ENCODE data around the gene SPTBN1. TPM values are rescaled to one million over a fixed set of nuclear protein-coding genes. Genes with fewer than 3 reads are reported as not detected.
A peak's percentile ranks its signal among the peaks of the same experiment; 100 is the strongest.

The SPTBN1 gene
- total RNA-seq, 1 donor from 2014 or later, result 214 TPM

DNA sequence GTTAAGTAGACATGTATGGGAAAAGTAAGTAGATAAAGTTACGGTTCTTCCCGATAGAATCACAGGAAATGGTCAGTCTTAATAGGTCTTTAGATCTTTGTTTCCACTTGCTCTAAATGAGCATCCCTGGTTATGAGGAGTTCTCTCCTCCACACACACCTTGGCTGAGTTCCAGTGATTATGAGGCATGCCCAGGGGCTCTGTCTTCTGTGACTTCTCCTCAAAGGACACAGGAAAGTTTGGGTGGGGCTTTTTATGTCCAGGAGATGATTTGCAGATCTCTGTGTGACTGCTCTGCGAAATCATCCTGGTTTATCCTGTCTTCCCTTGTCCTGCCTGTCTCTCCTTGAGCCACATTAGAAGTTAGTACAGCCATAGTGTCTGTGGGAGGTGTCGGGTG is 183.5 kb downstream of the SPTBN1 start:
- Mint-ChIP-seq H3K27me3 (no peaks in the 10 kb centered on the region), H3K9me3 (no peaks in the 10 kb centered on the region), H3K36me3 (peaks cover 63% of the 10 kb centered on the region), H3K4me1 (ENCODE audit: unreplicated experiment) (peaks cover 15% of the 10 kb centered on the region), H3K4me3 (no peak overlapping the region), H3K27ac (peak overlapping the region; percentile 61)
- no peak for TF ChIP-seq CTCF (conservative IDR thresholded peaks at IDR 0.05)
- DNase-seq (ENCODE audit: extremely low spot score, unreplicated experiment), result no peak

GRCh38 chr2:54640834-54641540 is 184.9 kb downstream of the SPTBN1 start:
- no peaks in the 10 kb centered on the region for H3K27me3 Mint-ChIP-seq
- H3K4me3 Mint-ChIP-seq, result no peak overlapping the region
- peaks cover 64% of the 10 kb centered on the region for H3K36me3 Mint-ChIP-seq
- H3K4me1 Mint-ChIP-seq (ENCODE audit: unreplicated experiment), result peaks cover 6% of the 10 kb centered on the region
- no peaks in the 10 kb centered on the region for H3K9me3 Mint-ChIP-seq
- no peak for TF ChIP-seq CTCF (conservative IDR thresholded peaks at IDR 0.05)
- DNase-seq (ENCODE audit: extremely low spot score, unreplicated experiment), result no peak
- H3K27ac Mint-ChIP-seq, result peak overlapping the region; percentile 3

GRCh38 chr2:54641988-54642387 is 185.9 kb downstream of the SPTBN1 start:
- Mint-ChIP-seq H3K27me3 (no peaks in the 10 kb centered on the region), H3K4me1 (ENCODE audit: unreplicated experiment) (peaks cover 6% of the 10 kb centered on the region), H3K36me3 (peaks cover 63% of the 10 kb centered on the region), H3K4me3 (no peak overlapping the region), H3K9me3 (no peaks in the 10 kb centered on the region), H3K27ac (no peak overlapping the region)
- no peak for DNase-seq (ENCODE audit: extremely low spot score, unreplicated experiment)
- TF ChIP-seq CTCF (conservative IDR thresholded peaks at IDR 0.05), result no peak

- peaks cover 64% of the 10 kb centered on the region for H3K36me3 Mint-ChIP-seq
- DNase-seq (ENCODE audit: extremely low spot score, unreplicated experiment), result no peak
- H3K4me3 Mint-ChIP-seq, result no peak overlapping the region
- peak overlapping the region; percentile 27 for H3K27ac Mint-ChIP-seq
- H3K4me1 Mint-ChIP-seq (ENCODE audit: unreplicated experiment), result peaks cover 6% of the 10 kb centered on the region
- TF ChIP-seq CTCF (conservative IDR thresholded peaks at IDR 0.05), result no peak
- H3K9me3 Mint-ChIP-seq, result no peaks in the 10 kb centered on the region
- H3K27me3 Mint-ChIP-seq, result no peaks in the 10 kb centered on the region
Observed at GRCh38 chr2:54642677-54643430, 186.7 kb downstream of the SPTBN1 start.

GRCh38 chr2:54644236-54644635 is 188.1 kb downstream of the SPTBN1 start:
- Mint-ChIP-seq H3K4me3 (no peak overlapping the region), H3K9me3 (no peaks in the 10 kb centered on the region), H3K27me3 (no peaks in the 10 kb centered on the region), H3K36me3 (peaks cover 63% of the 10 kb centered on the region), H3K27ac (no peak overlapping the region), H3K4me1 (ENCODE audit: unreplicated experiment) (peaks cover under 1% of the 10 kb centered on the region)
- DNase-seq (ENCODE audit: extremely low spot score, unreplicated experiment), result no peak
- TF ChIP-seq CTCF (conservative IDR thresholded peaks at IDR 0.05), result no peak

Measured in type B pancreatic cell (in vitro differentiated cells).